MCF 10A (cell line): Measurements from ENCODE around the gene NDUFAF3. TPM values are rescaled to one million over a fixed set of nuclear protein-coding genes. Genes with fewer than 3 reads are reported as not detected.

ENCODE experiments used
- BruUV-seq: library from RNA; stranded (reverse); fragments of 400-500 nt; replicated peaks from 2 replicates; lab custom pipeline; 2021; lab: Mats Ljungman, UMichigan
- CTCF ChIA-PET: fragments of 300-600 bp; sonication (Branson Sonifier 250); formaldehyde crosslinking; extraction: SDS; loops from one replicate; lab custom pipeline; 2021; ENCODE audit warnings: antibody characterized with exemption, inconsistent platforms; lab: Yijun Ruan, JAX
- POLR2A ChIA-PET: fragments of 300-600, 350-650 bp; sonication (Branson Sonifier 250); formaldehyde crosslinking; extraction: SDS; loops from one replicate; lab custom pipeline; 2020; ENCODE audit warnings: antibody characterized with exemption, inconsistent platforms; lab: Yijun Ruan, JAX
- DNase-seq: peaks from one replicate; pipeline ENCODE4 v3.0.0-alpha.2; 2018; ENCODE audit not compliant: unreplicated experiment
- H3K27ac Mint-ChIP-seq: one replicate; pipeline ENCODE4 v1.8.0; 2022; ENCODE audit warnings: mild to moderate bottlenecking, low read depth, mixed read lengths; ENCODE audit not compliant: unreplicated experiment
- H3K27me3 Mint-ChIP-seq: one replicate; pipeline ENCODE4 v1.8.0; 2022; ENCODE audit warnings: mixed read lengths; ENCODE audit not compliant: insufficient read depth, unreplicated experiment
- H3K36me3 Mint-ChIP-seq: one replicate; pipeline ENCODE4 v1.8.0; 2022; ENCODE audit warnings: mild to moderate bottlenecking, moderate library complexity, mixed read lengths; ENCODE audit not compliant: insufficient read depth, unreplicated experiment
- H3K4me1 Mint-ChIP-seq: one replicate; pipeline ENCODE4 v1.8.0; 2022; ENCODE audit warnings: mixed read lengths; ENCODE audit not compliant: insufficient read depth, unreplicated experiment
- H3K4me3 Mint-ChIP-seq: one replicate; pipeline ENCODE4 v1.8.0; 2022; ENCODE audit warnings: mild to moderate bottlenecking, moderate library complexity, mixed read lengths; ENCODE audit not compliant: unreplicated experiment
- H3K9me3 Mint-ChIP-seq: one replicate; pipeline ENCODE4 v1.8.0; 2022; ENCODE audit warnings: mixed read lengths; ENCODE audit not compliant: unreplicated experiment
- CTCF ChIP-seq: fragments of 200-600 bp; IDR thresholded peaks from one replicate; pipeline ENCODE4 v1.8.0; 2022; ENCODE audit warnings: antibody characterized with exemption, mild to moderate bottlenecking; ENCODE audit not compliant: unreplicated experiment
- intact Hi-C: fragments of 100-400 bp; cut with micrococcal nuclease; formaldehyde crosslinking; loops from 2 replicates; pipeline ENCODE4 v1.14.1; 2022
- total RNA-seq: library from RNA; stranded (reverse); gene quantifications from 2 replicates; pipeline ENCODE4 v1.2.3, GENCODE V29; 2022

The NDUFAF3 gene
- total RNA-seq, 1 experiment from 2014 or later, result 77.8 TPM

GRCh38 chr3:49019941-49020329, 2.0 kb upstream of the NDUFAF3 start:
- DNase-seq, result peak; percentile 34
- no TSS peak for BruUV-seq
- Mint-ChIP-seq H3K27me3 (no peaks in the 10 kb centered on the region), H3K4me3 (peak overlapping the region; percentile 89), H3K4me1 (no peaks in the 10 kb centered on the region), H3K27ac (peak overlapping the region; percentile 66), H3K9me3 (no peaks in the 10 kb centered on the region), H3K36me3 (peaks cover 66% of the 10 kb centered on the region)
- POLR2A ChIA-PET, result interaction anchor here (0.7 to 9.9 kb wide), 13 partner anchors 9 to 421 kb away, joined by 3 to 251 read pairs (median 4); partner anchors contain the start of genes ARIH2, IMPDH2, IP6K2 and P4HTM
- intact Hi-C loops, result loop anchor here (10.0 kb wide), 1 partner anchor 135 kb away; no protein-coding TSS in a partner anchor
- TF ChIP-seq CTCF, result no peak
- CTCF ChIA-PET, result interaction anchor here (0.6 to 2.0 kb wide), 5 partner anchors 12 to 480 kb away, joined by 3 to 10 read pairs (median 3); partner anchors contain the start of gene WDR6

DNA sequence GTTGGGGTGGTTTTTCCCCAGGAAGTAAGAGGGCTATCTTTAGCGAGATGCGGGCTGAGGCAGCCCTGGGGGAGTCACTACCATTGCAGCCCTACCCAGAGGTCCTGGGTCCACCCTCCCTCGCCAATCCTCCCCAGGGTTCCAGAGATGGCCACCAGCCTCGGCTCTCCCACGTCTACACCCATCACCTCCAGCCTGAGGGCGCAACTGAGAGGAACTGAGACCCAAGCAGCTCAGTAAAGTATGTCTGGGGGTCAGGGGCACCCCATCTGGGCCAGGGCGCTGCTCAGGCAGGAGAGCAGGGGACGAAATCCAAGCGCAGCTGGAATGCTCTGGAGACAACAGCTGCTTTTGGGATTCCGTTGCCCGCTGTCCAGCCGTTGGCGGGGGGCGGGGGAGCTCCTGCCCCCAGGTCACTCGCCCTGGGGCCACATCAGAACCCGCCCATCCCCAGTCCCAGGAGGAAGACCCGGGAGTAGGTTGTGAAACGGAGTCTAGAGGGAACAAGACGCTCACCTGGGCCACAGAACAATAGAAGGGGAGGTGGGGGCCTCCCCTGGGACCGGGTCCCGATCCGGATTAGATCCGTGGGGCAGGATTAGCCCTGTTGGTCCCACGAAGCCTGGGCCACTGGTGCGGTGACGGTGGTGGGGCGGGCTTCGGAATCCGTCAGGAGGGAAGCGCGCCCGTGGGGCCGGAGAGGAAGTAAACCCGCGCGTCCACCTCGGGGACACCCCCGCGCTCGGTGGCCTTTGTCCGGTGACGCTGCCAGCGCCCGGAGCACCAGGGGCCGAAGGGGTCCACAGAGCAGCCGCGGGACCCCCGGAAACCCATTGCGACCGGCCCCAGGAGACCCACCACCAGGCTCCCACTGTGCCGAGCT, 1.4 kb upstream of the NDUFAF3 start:
- peak overlapping the region; percentile 89 for H3K4me3 Mint-ChIP-seq
- DNase-seq, result peak; percentile 31
- intact Hi-C loops, result loop anchor here (10.0 kb wide), 1 partner anchor 134 kb away; no protein-coding TSS in a partner anchor
- POLR2A ChIA-PET, result interaction anchor here (0.6 to 9.9 kb wide), 29 partner anchors 8 to 429 kb away, joined by 3 to 251 read pairs (median 5); partner anchors contain the start of genes ARIH2, IMPDH2, KLHDC8B and LAMB2
- H3K9me3 Mint-ChIP-seq, result no peaks in the 10 kb centered on the region
- peaks cover 66% of the 10 kb centered on the region for H3K36me3 Mint-ChIP-seq
- peak overlapping the region; percentile 95 for H3K27ac Mint-ChIP-seq
- TSS peak; percentile 51 for BruUV-seq
- no peaks in the 10 kb centered on the region for H3K27me3 Mint-ChIP-seq
- H3K4me1 Mint-ChIP-seq, result peaks cover 5% of the 10 kb centered on the region
- no peak for TF ChIP-seq CTCF
- CTCF ChIA-PET, result interaction anchor here (0.6 to 2.7 kb wide), 8 partner anchors 13 to 843 kb away, joined by 3 to 11 read pairs (median 4); partner anchors contain the start of gene WDR6

GRCh38 chr3:49021213-49021812, 608 bp upstream of the NDUFAF3 start:
- Mint-ChIP-seq H3K27ac (peak overlapping the region; percentile 95), H3K27me3 (no peaks in the 10 kb centered on the region), H3K36me3 (peaks cover 66% of the 10 kb centered on the region), H3K4me3 (peak overlapping the region; percentile 89), H3K4me1 (peaks cover 11% of the 10 kb centered on the region), H3K9me3 (no peaks in the 10 kb centered on the region)
- CTCF ChIA-PET, result interaction anchor here (0.6 to 2.7 kb wide), 13 partner anchors 10 to 842 kb away, joined by 3 to 14 read pairs (median 6); partner anchors contain the start of gene WDR6
- intact Hi-C loops, result loop anchor here (10.0 kb wide), 1 partner anchor 133 kb away; no protein-coding TSS in a partner anchor
- no TSS peak for BruUV-seq
- no peak for TF ChIP-seq CTCF
- POLR2A ChIA-PET, result interaction anchor here (0.6 to 9.9 kb wide), 39 partner anchors 7 to 456 kb away, joined by 3 to 251 read pairs (median 5); partner anchors contain the start of genes ARIH2, IMPDH2, KLHDC8B and LAMB2
- DNase-seq, result peak; percentile 98
